K562 (cell line): ENCODE results near the gene ARMC6. TPM values are rescaled to one million over a fixed set of nuclear protein-coding genes. Genes with fewer than 3 reads are reported as not detected.

Experiments used
- CREM ChIP-seq: IDR thresholded peaks from 2 replicates; pipeline ENCODE4 v1.6.1; 2014; ENCODE audit warnings: antibody characterized with exemption, low read depth
- DMBX1 ChIP-seq: fragments of 250-450 bp; sonication (Bioruptor Pico); IDR thresholded peaks from 2 replicates; pipeline ENCODE4 v1.8.0; 2022; ENCODE audit warnings: inconsistent platforms, mild to moderate bottlenecking, moderate library complexity, borderline replicate concordance
- GTF2F1 ChIP-seq: IDR thresholded peaks from 2 replicates; pipeline ENCODE4 v1.6.1; 2011; ENCODE audit warnings: low read depth, low read length, improper control_type of control experiment
- HLTF ChIP-seq: fragments of 450-650 bp; IDR thresholded peaks from 2 replicates; pipeline ENCODE4 v1.6.1; 2016
- NCOA1 ChIP-seq: fragments of 450-650 bp; IDR thresholded peaks from 2 replicates; pipeline ENCODE4 v1.6.1; 2016; ENCODE audit warnings: low read depth
- NCOR1 ChIP-seq: fragments of 450-650 bp; IDR thresholded peaks from 2 replicates; pipeline ENCODE4 v1.6.1; 2016; ENCODE audit warnings: mild to moderate bottlenecking, moderate library complexity
- RBFOX2 ChIP-seq: fragments of 200-400 bp; formaldehyde crosslinking; IDR thresholded peaks from 2 replicates; pipeline ENCODE4 v1.6.1; 2017; ENCODE audit warnings: low read depth, mild to moderate bottlenecking, low read length, moderate library complexity
- TRIM24 ChIP-seq, 2 experiments: fragments of 450-650 bp; IDR thresholded peaks; 2 replicates each; pipeline ENCODE4 v1.6.1; 2016
- ZNF12 ChIP-seq: sonication (generic); formaldehyde crosslinking; IDR thresholded peaks from 2 replicates; pipeline ENCODE4 v1.4.0; 2020; ENCODE audit warnings: mild to moderate bottlenecking, missing genetic modification reagents
- ZNF140 ChIP-seq: fragments of 250-450 bp; sonication (Bioruptor Pico); IDR thresholded peaks from 2 replicates; pipeline ENCODE4 v1.8.0; 2021; ENCODE audit warnings: moderate library complexity, mild to moderate bottlenecking, inconsistent platforms
- ZNF431 ChIP-seq: sonication (generic); formaldehyde crosslinking; IDR thresholded peaks from 2 replicates; pipeline ENCODE4 v1.8.0; 2022; ENCODE audit warnings: mild to moderate bottlenecking, missing genetic modification reagents
- ZNF507 ChIP-seq: conservative IDR thresholded peaks from 2 replicates; pipeline ENCODE4 v1.6.1; 2017; ENCODE audit warnings: missing genetic modification characterization, missing compliant biosample characterization
- ZNF717 ChIP-seq: fragments of 250-450 bp; sonication (Bioruptor Pico); IDR thresholded peaks from 2 replicates; pipeline ENCODE4 v1.5.0; 2021
- polyA plus RNA-seq, 8 experiments: library from polyadenylated mRNA; depleted of rRNA in 4 of 8; stranded (reverse) in 5 of 8; unstranded in 3 of 8; fragments of >200 nt; fragmentation: Nextera tagmentation in 2 of 8; fragmentation: Illumina TruSeq in 1 of 8; extraction: Ambion mirVana in 2 of 8; extraction: Trizol in 1 of 8; gene quantifications; 2 replicates each; pipeline versions ENCODE4 v1.2.1 to v1.2.3, GENCODE V29; 2011 to 2014; ENCODE audit warnings: inconsistent platforms in 1 of 8, missing spikeins in 1 of 8
- total RNA-seq, 7 experiments: library from RNA; depleted of rRNA in 6 of 7; stranded (reverse); fragments of >200 nt in 6 of 7; fragmentation: Illumina TruSeq in 2 of 7; extraction: Trizol in 2 of 7; gene quantifications; 2 replicates each; pipeline versions ENCODE4 v1.2.1 to v1.2.3, GENCODE V29; 2011 to 2021; ENCODE audit warnings: low replicate concordance in 1 of 7
- TF ChIP-seq, protein P1 (sequence below): fragments of 450-650 bp; IDR thresholded peaks from 2 replicates; pipeline ENCODE4 v1.6.1; 2016; ENCODE audit warnings: mild to moderate bottlenecking
- TF ChIP-seq, protein P2 (sequence below): IDR thresholded peaks from 2 replicates; pipeline ENCODE4 v1.6.1; 2012; ENCODE audit warnings: low read depth, low read length, improper control_type of control experiment, borderline replicate concordance
- TF ChIP-seq, protein P3 (sequence below): IDR thresholded peaks from 2 replicates; pipeline ENCODE4 v1.6.1; 2011; ENCODE audit warnings: borderline replicate concordance, low read depth, mild to moderate bottlenecking, moderate library complexity, low read length; ENCODE audit not compliant: insufficient read depth, poor library complexity, severe bottlenecking
- TF ChIP-seq, protein P4 (sequence below), 2 experiments: fragments of 450-650 bp; conservative IDR thresholded peaks; 2 replicates each; pipeline ENCODE4 v1.6.1; 2017; ENCODE audit warnings: mild to moderate bottlenecking in 2 of 2, moderate library complexity in 2 of 2
- TF ChIP-seq, protein P5 (sequence below): conservative IDR thresholded peaks from 2 replicates; pipeline ENCODE4 v1.6.1; 2011; ENCODE audit warnings: low read depth, mild to moderate bottlenecking, low read length; ENCODE audit not compliant: control insufficient read depth

Gene ARMC6
- total and polyA plus RNA-seq, 9 of the 15 experiments (the other 6 are each of a cell fraction or from before 2014, with no cell fraction given): 2.1 to 93.4 (median 63.6) TPM

DNA sequence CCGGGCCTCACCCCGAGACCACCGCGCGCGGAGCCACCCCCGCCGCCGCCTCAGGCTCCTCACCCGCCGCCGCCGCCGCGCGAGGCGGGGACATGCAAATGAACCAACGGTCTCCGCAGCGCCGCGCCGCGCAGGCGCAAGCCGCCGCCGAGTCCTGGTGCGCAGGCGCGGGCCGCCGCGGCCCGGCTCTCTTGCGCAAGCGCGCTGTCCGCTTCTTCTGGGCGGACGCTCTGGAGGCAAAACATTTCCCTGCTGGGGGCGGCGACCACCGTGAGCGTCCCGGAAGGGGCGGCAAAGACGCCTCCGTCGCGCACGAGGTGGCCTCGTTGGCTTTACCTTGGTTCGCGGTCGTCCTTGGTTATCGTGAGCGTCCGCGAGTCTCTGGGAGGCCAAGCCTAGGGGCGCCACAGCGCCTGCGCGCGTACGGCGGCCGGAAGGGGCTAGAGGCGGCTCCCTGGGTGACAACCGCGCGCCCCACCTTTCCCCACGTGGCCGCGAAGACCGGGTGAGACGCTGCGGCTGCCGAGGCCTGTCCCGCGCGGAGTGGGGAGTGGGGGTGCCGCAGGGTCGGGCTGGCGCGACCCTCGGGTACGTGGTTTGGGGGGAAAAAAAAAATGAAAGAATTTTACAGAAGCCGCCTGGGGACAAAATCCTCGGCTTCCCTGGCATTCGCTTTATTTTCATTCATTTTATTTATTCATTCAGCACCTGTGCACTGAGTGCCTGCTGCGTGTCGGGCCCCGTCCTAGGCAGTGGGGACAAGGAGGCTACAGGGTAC, at the start of gene ARMC6, which contains the start of gene SUGP2 (continued):
- TF ChIP-seq NCOR1: no peak
- TF ChIP-seq, protein P1, sequence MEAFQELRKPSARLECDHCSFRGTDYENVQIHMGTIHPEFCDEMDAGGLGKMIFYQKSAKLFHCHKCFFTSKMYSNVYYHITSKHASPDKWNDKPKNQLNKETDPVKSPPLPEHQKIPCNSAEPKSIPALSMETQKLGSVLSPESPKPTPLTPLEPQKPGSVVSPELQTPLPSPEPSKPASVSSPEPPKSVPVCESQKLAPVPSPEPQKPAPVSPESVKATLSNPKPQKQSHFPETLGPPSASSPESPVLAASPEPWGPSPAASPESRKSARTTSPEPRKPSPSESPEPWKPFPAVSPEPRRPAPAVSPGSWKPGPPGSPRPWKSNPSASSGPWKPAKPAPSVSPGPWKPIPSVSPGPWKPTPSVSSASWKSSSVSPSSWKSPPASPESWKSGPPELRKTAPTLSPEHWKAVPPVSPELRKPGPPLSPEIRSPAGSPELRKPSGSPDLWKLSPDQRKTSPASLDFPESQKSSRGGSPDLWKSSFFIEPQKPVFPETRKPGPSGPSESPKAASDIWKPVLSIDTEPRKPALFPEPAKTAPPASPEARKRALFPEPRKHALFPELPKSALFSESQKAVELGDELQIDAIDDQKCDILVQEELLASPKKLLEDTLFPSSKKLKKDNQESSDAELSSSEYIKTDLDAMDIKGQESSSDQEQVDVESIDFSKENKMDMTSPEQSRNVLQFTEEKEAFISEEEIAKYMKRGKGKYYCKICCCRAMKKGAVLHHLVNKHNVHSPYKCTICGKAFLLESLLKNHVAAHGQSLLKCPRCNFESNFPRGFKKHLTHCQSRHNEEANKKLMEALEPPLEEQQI: no peak
- TF ChIP-seq ZNF507 (tag): no peak
- TF ChIP-seq NCOA1: no peak
- TF ChIP-seq ZNF431 (CRISPR knock-in tag): no peak
- TF ChIP-seq CREM: peak; percentile 31; the same call in 1 of the 2 replicates
- 0 out of 2 replicates have a peak, but pooled peaks have one; percentile 12 for TF ChIP-seq HLTF
- TF ChIP-seq TRIM24 (IDR thresholded peaks at IDR 0.05): 0 out of 4 replicates have a peak, but pooled peaks of 1 of the 2 experiments have one; percentile 52
- TF ChIP-seq, protein P2, sequence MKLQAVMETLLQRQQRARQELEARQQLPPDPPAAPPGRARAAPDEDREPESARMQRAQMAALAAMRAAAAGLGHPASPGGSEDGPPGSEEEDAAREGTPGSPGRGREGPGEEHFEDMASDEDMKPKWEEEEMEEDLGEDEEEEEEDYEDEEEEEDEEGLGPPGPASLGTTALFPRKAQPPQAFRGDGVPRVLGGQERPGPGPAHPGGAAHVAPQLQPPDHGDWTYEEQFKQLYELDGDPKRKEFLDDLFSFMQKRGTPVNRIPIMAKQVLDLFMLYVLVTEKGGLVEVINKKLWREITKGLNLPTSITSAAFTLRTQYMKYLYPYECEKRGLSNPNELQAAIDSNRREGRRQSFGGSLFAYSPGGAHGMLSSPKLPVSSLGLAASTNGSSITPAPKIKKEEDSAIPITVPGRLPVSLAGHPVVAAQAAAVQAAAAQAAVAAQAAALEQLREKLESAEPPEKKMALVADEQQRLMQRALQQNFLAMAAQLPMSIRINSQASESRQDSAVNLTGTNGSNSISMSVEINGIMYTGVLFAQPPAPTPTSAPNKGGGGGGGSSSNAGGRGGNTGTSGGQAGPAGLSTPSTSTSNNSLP: no peak
- peak; percentile 70; the same call in 1 of the 2 replicates for TF ChIP-seq DMBX1
- peak; percentile 45; the same call in 1 of the 2 replicates for TF ChIP-seq ZNF12 (CRISPR knock-in tag)
- no peak for TF ChIP-seq ZNF717 (CRISPR knock-in tag)
- TF ChIP-seq ZNF140 (CRISPR knock-in tag): no peak
- TF ChIP-seq, protein P3, sequence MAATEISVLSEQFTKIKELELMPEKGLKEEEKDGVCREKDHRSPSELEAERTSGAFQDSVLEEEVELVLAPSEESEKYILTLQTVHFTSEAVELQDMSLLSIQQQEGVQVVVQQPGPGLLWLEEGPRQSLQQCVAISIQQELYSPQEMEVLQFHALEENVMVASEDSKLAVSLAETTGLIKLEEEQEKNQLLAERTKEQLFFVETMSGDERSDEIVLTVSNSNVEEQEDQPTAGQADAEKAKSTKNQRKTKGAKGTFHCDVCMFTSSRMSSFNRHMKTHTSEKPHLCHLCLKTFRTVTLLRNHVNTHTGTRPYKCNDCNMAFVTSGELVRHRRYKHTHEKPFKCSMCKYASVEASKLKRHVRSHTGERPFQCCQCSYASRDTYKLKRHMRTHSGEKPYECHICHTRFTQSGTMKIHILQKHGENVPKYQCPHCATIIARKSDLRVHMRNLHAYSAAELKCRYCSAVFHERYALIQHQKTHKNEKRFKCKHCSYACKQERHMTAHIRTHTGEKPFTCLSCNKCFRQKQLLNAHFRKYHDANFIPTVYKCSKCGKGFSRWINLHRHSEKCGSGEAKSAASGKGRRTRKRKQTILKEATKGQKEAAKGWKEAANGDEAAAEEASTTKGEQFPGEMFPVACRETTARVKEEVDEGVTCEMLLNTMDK: peak; percentile 26
- peak; percentile 83 for TF ChIP-seq RBFOX2
- TF ChIP-seq, protein P4, sequence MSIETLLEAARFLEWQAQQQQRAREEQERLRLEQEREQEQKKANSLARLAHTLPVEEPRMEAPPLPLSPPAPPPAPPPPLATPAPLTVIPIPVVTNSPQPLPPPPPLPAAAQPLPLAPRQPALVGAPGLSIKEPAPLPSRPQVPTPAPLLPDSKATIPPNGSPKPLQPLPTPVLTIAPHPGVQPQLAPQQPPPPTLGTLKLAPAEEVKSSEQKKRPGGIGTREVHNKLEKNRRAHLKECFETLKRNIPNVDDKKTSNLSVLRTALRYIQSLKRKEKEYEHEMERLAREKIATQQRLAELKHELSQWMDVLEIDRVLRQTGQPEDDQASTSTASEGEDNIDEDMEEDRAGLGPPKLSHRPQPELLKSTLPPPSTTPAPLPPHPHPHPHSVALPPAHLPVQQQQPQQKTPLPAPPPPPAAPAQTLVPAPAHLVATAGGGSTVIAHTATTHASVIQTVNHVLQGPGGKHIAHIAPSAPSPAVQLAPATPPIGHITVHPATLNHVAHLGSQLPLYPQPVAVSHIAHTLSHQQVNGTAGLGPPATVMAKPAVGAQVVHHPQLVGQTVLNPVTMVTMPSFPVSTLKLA (conservative IDR thresholded peaks at IDR 0.05): peak; percentile 98 to 99
- TF ChIP-seq GTF2F1: no peak
- TF ChIP-seq, protein P5, sequence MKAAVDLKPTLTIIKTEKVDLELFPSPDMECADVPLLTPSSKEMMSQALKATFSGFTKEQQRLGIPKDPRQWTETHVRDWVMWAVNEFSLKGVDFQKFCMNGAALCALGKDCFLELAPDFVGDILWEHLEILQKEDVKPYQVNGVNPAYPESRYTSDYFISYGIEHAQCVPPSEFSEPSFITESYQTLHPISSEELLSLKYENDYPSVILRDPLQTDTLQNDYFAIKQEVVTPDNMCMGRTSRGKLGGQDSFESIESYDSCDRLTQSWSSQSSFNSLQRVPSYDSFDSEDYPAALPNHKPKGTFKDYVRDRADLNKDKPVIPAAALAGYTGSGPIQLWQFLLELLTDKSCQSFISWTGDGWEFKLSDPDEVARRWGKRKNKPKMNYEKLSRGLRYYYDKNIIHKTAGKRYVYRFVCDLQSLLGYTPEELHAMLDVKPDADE: peak; percentile 82; the same call in 1 of the 2 replicates
